HepG2 (cell line): ENCODE results near the gene SMAD2. TPM values are rescaled to one million over a fixed set of nuclear protein-coding genes. Genes with fewer than 3 reads are reported as not detected.
A peak's percentile ranks its signal among the peaks of the same experiment; 100 is the strongest.

ENCODE experiments used
- ARNT2 ChIP-seq: sonication (generic); formaldehyde crosslinking; IDR thresholded peaks from 2 replicates; pipeline ENCODE4 v1.8.0; 2022; ENCODE audit warnings: mild to moderate bottlenecking, low read depth, missing genetic modification reagents, moderate library complexity
- ATF1 ChIP-seq: IDR thresholded peaks from 2 replicates; pipeline ENCODE4 v1.6.1; 2016; ENCODE audit warnings: mild to moderate bottlenecking, control low read depth
- CHD4 ChIP-seq: fragments of 200-600 bp; sonication (generic); IDR thresholded peaks from 2 replicates; pipeline ENCODE4 v1.7.0; 2017; ENCODE audit warnings: mild to moderate bottlenecking, low read length, borderline replicate concordance
- GATAD1 ChIP-seq: IDR thresholded peaks from 2 replicates; pipeline ENCODE4 v1.6.1; 2016; ENCODE audit warnings: missing genetic modification reagents, missing compliant biosample characterization
- GFI1 ChIP-seq: sonication (generic); formaldehyde crosslinking; IDR thresholded peaks from 2 replicates; pipeline ENCODE4 v1.5.0; 2020; ENCODE audit warnings: missing genetic modification reagents, mild to moderate bottlenecking, borderline replicate concordance
- JUND ChIP-seq: sonication (generic); formaldehyde crosslinking; IDR thresholded peaks from 2 replicates; pipeline ENCODE4 v1.8.0; 2022; ENCODE audit warnings: mild to moderate bottlenecking, missing genetic modification reagents
- KDM5A ChIP-seq: fragments of 200-600 bp; sonication (generic); IDR thresholded peaks from 2 replicates; pipeline ENCODE4 v1.7.0; 2018; ENCODE audit warnings: antibody characterized with exemption, mild to moderate bottlenecking, low read length, borderline replicate concordance
- MZF1 ChIP-seq: sonication (generic); formaldehyde crosslinking; IDR thresholded peaks from 2 replicates; pipeline ENCODE4 v1.8.1; 2023; ENCODE audit warnings: mild to moderate bottlenecking, missing genetic modification reagents, borderline replicate concordance
- NFE2L1 ChIP-seq: sonication (generic); formaldehyde crosslinking; IDR thresholded peaks from 2 replicates; pipeline ENCODE4 v1.4.0; 2020; ENCODE audit warnings: missing genetic modification reagents, mild to moderate bottlenecking, borderline replicate concordance
- RBAK ChIP-seq: sonication (generic); formaldehyde crosslinking; IDR thresholded peaks from 2 replicates; pipeline ENCODE4 v1.5.1; 2020; ENCODE audit warnings: mild to moderate bottlenecking, missing genetic modification reagents
- SMARCE1 ChIP-seq: fragments of 450-650 bp; IDR thresholded peaks from 2 replicates; pipeline ENCODE4 v1.6.1; 2017; ENCODE audit warnings: borderline replicate concordance
- STAT5B ChIP-seq: sonication (generic); formaldehyde crosslinking; IDR thresholded peaks from 2 replicates; pipeline ENCODE4 v1.4.0; 2020; ENCODE audit warnings: missing genetic modification reagents
- ZKSCAN8 ChIP-seq: IDR thresholded peaks from 2 replicates; pipeline ENCODE4 v1.6.1; 2016; ENCODE audit warnings: borderline replicate concordance, missing genetic modification reagents, missing compliant biosample characterization
- ZNF329 ChIP-seq: sonication (generic); formaldehyde crosslinking; IDR thresholded peaks from 2 replicates; pipeline ENCODE4 v1.9.0; 2021; ENCODE audit warnings: low read depth, mild to moderate bottlenecking, missing genetic modification reagents
- ZNF570 ChIP-seq: sonication (generic); formaldehyde crosslinking; IDR thresholded peaks from 2 replicates; pipeline ENCODE4 v1.4.0; 2020; ENCODE audit warnings: mild to moderate bottlenecking, missing genetic modification reagents, borderline replicate concordance
- ZNF781 ChIP-seq: sonication (generic); formaldehyde crosslinking; IDR thresholded peaks from 2 replicates; pipeline ENCODE4 v1.5.1; 2020; ENCODE audit warnings: borderline replicate concordance, mild to moderate bottlenecking, missing genetic modification reagents; ENCODE audit errors: not compliant biosample characterization
- ZNF782 ChIP-seq: sonication (generic); formaldehyde crosslinking; IDR thresholded peaks from 2 replicates; pipeline ENCODE4 v1.4.0; 2020; ENCODE audit warnings: missing genetic modification reagents, mild to moderate bottlenecking, borderline replicate concordance
- polyA plus RNA-seq, 8 experiments: library from polyadenylated mRNA; depleted of rRNA in 3 of 8; stranded (reverse) in 7 of 8; unstranded in 1 of 8; fragments of >200 nt; fragmentation: Illumina TruSeq in 4 of 8; extraction: Trizol in 4 of 8; gene quantifications; 2 replicates each; pipeline versions ENCODE4 v1.2.1 to v1.2.3, GENCODE V29; 2011 to 2016; ENCODE audit warnings: low read depth in 4 of 8, missing spikeins in 1 of 8, mixed read lengths in 1 of 8; ENCODE audit not compliant: insufficient read depth in 1 of 8
- total RNA-seq, 5 experiments: library from RNA; depleted of rRNA; stranded (reverse); fragments of >200 nt; fragmentation: Illumina TruSeq; extraction: Trizol; gene quantifications; 2 replicates each; pipeline ENCODE4 v1.2.3, GENCODE V29; 2016; ENCODE audit warnings: low read depth in 1 of 5
- TF ChIP-seq, protein P1 (sequence below): sonication (generic); formaldehyde crosslinking; IDR thresholded peaks from 2 replicates; pipeline ENCODE4 v1.5.0; 2020; ENCODE audit warnings: mild to moderate bottlenecking, missing genetic modification reagents
- TF ChIP-seq, protein P2 (sequence below): sonication (generic); formaldehyde crosslinking; IDR thresholded peaks from 2 replicates; pipeline ENCODE4 v1.8.0; 2023; ENCODE audit warnings: mild to moderate bottlenecking, missing genetic modification reagents
- TF ChIP-seq, protein P3 (sequence below): sonication (generic); formaldehyde crosslinking; IDR thresholded peaks from 2 replicates; pipeline ENCODE4 v1.5.0; 2020; ENCODE audit warnings: mild to moderate bottlenecking, missing genetic modification reagents
- TF ChIP-seq, protein P4 (sequence below): sonication (generic); formaldehyde crosslinking; IDR thresholded peaks from 2 replicates; pipeline ENCODE4 v1.5.1; 2020; ENCODE audit warnings: mild to moderate bottlenecking, missing genetic modification reagents, moderate library complexity

SMAD2 gene
- total and polyA plus RNA-seq, 2 of the 13 experiments (the other 11 are each of a cell fraction or from before 2014, with no cell fraction given) = 40.2 to 96.2 TPM

DNA sequence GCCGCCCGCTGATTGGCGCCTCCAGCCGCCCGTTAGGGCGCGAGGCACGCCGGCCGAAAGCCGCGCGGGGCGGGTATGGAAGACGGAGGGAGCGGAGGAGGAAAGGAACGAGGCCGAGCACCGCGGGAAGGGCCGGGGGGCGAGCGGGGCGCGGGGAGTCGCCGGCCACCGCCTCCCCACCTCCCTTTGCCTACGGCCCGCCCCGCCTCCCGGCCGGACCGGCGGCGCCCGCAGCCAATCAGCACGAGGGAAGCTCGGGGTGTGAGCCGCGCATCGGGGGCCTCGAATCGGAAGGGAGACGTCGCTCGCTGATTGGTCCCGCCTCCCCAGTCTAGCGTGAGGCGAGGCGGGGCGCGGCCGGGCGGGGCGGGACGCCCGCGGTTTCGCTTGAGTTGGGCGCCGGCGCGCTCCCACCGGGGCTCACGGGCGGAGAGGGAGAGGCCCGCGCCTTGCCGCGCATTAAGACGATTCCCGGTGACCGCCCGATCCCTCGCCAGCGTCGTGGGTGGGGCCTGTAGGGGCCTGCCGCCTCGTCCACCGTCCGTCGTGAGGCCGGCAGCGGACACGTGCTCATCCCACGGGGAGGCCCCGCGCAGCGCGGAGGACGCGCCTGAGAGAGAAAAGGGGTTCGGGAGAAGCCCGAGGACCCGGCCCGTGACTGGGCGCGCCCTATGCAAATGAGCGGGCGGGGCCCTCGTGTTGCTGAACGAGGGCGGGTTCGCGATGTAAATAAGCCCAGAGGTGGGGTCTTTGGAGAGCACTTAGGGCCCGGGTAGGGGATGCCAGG is 665 bp upstream of the SMAD2 start (continued):
- TF ChIP-seq STAT5B (CRISPR knock-in tag) = peak; percentile 67; the same call in 1 of the 2 replicates
- TF ChIP-seq KDM5A = 0 out of 2 replicates have a peak, but pooled peaks have one; percentile 5
- TF ChIP-seq CHD4 = no peak
- no peak for TF ChIP-seq RBAK
- no peak for TF ChIP-seq SMARCE1
- TF ChIP-seq NFE2L1 (CRISPR knock-in tag) = 0 out of 2 replicates have a peak, but pooled peaks have one; percentile 71
- no peak for TF ChIP-seq ATF1
- TF ChIP-seq ZNF781 (CRISPR knock-in tag) = peak; percentile 80
- 0 out of 2 replicates have a peak, but pooled peaks have one; percentile 72 for TF ChIP-seq JUND
- TF ChIP-seq ZNF570 (CRISPR knock-in tag) = no peak
- TF ChIP-seq GATAD1 (CRISPR knock-in tag) = no peak
- TF ChIP-seq, protein P1, sequence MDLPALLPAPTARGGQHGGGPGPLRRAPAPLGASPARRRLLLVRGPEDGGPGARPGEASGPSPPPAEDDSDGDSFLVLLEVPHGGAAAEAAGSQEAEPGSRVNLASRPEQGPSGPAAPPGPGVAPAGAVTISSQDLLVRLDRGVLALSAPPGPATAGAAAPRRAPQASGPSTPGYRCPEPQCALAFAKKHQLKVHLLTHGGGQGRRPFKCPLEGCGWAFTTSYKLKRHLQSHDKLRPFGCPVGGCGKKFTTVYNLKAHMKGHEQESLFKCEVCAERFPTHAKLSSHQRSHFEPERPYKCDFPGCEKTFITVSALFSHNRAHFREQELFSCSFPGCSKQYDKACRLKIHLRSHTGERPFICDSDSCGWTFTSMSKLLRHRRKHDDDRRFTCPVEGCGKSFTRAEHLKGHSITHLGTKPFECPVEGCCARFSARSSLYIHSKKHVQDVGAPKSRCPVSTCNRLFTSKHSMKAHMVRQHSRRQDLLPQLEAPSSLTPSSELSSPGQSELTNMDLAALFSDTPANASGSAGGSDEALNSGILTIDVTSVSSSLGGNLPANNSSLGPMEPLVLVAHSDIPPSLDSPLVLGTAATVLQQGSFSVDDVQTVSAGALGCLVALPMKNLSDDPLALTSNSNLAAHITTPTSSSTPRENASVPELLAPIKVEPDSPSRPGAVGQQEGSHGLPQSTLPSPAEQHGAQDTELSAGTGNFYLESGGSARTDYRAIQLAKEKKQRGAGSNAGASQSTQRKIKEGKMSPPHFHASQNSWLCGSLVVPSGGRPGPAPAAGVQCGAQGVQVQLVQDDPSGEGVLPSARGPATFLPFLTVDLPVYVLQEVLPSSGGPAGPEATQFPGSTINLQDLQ (CRISPR knock-in tag) = peak; percentile 84; the same call in 1 of the 2 replicates
- peak; percentile 47; the same call in 1 of the 2 replicates for TF ChIP-seq ZNF329 (CRISPR knock-in tag)
- peak; percentile 83 for TF ChIP-seq ARNT2 (CRISPR knock-in tag)
- TF ChIP-seq, protein P2, sequence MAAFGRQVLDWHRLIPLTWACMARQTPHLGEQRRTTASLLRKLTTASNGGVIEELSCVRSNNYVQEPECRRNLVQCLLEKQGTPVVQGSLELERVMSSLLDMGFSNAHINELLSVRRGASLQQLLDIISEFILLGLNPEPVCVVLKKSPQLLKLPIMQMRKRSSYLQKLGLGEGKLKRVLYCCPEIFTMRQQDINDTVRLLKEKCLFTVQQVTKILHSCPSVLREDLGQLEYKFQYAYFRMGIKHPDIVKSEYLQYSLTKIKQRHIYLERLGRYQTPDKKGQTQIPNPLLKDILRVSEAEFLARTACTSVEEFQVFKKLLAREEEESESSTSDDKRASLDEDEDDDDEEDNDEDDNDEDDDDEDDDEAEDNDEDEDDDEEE (CRISPR knock-in tag) = peak; percentile 56; the same call in 1 of the 2 replicates
- TF ChIP-seq, protein P3, sequence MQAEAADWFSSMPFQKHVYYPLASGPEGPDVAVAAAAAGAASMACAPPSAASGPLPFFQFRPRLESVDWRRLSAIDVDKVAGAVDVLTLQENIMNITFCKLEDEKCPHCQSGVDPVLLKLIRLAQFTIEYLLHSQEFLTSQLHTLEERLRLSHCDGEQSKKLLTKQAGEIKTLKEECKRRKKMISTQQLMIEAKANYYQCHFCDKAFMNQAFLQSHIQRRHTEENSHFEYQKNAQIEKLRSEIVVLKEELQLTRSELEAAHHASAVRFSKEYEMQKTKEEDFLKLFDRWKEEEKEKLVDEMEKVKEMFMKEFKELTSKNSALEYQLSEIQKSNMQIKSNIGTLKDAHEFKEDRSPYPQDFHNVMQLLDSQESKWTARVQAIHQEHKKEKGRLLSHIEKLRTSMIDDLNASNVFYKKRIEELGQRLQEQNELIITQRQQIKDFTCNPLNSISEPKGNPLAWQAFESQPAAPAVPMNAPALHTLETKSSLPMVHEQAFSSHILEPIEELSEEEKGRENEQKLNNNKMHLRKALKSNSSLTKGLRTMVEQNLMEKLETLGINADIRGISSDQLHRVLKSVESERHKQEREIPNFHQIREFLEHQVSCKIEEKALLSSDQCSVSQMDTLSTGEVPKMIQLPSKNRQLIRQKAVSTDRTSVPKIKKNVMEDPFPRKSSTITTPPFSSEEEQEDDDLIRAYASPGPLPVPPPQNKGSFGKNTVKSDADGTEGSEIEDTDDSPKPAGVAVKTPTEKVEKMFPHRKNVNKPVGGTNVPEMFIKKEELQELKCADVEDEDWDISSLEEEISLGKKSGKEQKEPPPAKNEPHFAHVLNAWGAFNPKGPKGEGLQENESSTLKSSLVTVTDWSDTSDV (CRISPR knock-in tag) = peak; percentile 85; the same call in 1 of the 2 replicates
- TF ChIP-seq, protein P4, sequence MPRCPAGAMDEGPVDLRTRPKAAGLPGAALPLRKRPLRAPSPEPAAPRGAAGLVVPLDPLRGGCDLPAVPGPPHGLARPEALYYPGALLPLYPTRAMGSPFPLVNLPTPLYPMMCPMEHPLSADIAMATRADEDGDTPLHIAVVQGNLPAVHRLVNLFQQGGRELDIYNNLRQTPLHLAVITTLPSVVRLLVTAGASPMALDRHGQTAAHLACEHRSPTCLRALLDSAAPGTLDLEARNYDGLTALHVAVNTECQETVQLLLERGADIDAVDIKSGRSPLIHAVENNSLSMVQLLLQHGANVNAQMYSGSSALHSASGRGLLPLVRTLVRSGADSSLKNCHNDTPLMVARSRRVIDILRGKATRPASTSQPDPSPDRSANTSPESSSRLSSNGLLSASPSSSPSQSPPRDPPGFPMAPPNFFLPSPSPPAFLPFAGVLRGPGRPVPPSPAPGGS (CRISPR knock-in tag) = peak; percentile 93
- peak; percentile 23; the same call in 1 of the 2 replicates for TF ChIP-seq ZNF782 (CRISPR knock-in tag)
- peak; percentile 60; the same call in 1 of the 2 replicates for TF ChIP-seq GFI1 (CRISPR knock-in tag)
- TF ChIP-seq MZF1 (CRISPR knock-in tag) = no peak
- TF ChIP-seq ZKSCAN8 (CRISPR knock-in tag) = no peak
